H1 (cell line): ENCODE measurements around the gene NUDT12.

Source experiments
- CTCF ChIP-seq, 3 experiments: IDR thresholded peaks; 1 replicate in 2 of 3; 2 replicates in 1 of 3; pipeline versions ENCODE4 v1.5.1 to v1.6.1; 2011; ENCODE audit warnings: low read length in 3 of 3, mild to moderate bottlenecking in 3 of 3, inconsistent platforms in 2 of 3, low read depth in 1 of 3, moderate library complexity in 1 of 3; ENCODE audit not compliant: insufficient read depth in 1 of 3; ENCODE audit errors: control extremely low read depth in 1 of 3
- EGR1 ChIP-seq: IDR thresholded peaks from 2 replicates; pipeline ENCODE4 v1.6.1; 2011; ENCODE audit warnings: low read depth, low read length, borderline replicate concordance
- EP300 ChIP-seq, 2 experiments: IDR thresholded peaks; 1 replicate in 1 of 2; 2 replicates in 1 of 2; pipeline ENCODE4 v1.6.1; 2011 to 2012; ENCODE audit warnings: low read depth in 2 of 2, low read length in 2 of 2, mild to moderate bottlenecking in 2 of 2, borderline replicate concordance in 1 of 2, inconsistent platforms in 1 of 2, moderate library complexity in 1 of 2
- EZH2 ChIP-seq: fragments of 200-600 bp; sonication (generic); IDR thresholded peaks from 2 replicates; pipeline ENCODE4 v1.7.1; 2012; ENCODE audit warnings: low read depth, mild to moderate bottlenecking, moderate library complexity, low read length, inconsistent platforms; ENCODE audit not compliant: severe bottlenecking
- HDAC6 ChIP-seq: IDR thresholded peaks from one replicate; pipeline ENCODE4 v1.7.1; 2012; ENCODE audit warnings: low read depth, mild to moderate bottlenecking, inconsistent platforms, low read length, moderate library complexity
- POLR2A ChIP-seq, 2 experiments: IDR thresholded peaks; 1 replicate in 1 of 2; 2 replicates in 1 of 2; pipeline ENCODE4 v1.6.1; 2011; ENCODE audit warnings: low read depth in 2 of 2, low read length in 2 of 2, mild to moderate bottlenecking in 2 of 2; ENCODE audit errors: control extremely low read depth in 1 of 2
- POLR2AphosphoS5 ChIP-seq: IDR thresholded peaks from 2 replicates; pipeline ENCODE4 v1.6.1; 2011; ENCODE audit warnings: low read depth, low read length
- RAD21 ChIP-seq, 2 experiments: IDR thresholded peaks in 1 of 2; conservative IDR thresholded peaks in 1 of 2; 2 replicates each; pipeline ENCODE4 v1.6.1; 2011; ENCODE audit warnings: low read depth in 2 of 2, low read length in 2 of 2, improper control_type of control experiment in 1 of 2, inconsistent platforms in 1 of 2, mild to moderate bottlenecking in 1 of 2, moderate library complexity in 1 of 2
- SIN3A ChIP-seq, 2 experiments: IDR thresholded peaks in 1 of 2; conservative IDR thresholded peaks in 1 of 2; 2 replicates each; pipeline ENCODE4 v1.6.1; 2011 to 2012; ENCODE audit warnings: low read length in 2 of 2, improper control_type of control experiment in 1 of 2, low read depth in 1 of 2, mild to moderate bottlenecking in 1 of 2
- SIX5 ChIP-seq: IDR thresholded peaks from 2 replicates; pipeline ENCODE4 v1.6.1; 2011; ENCODE audit warnings: mild to moderate bottlenecking, low read depth, low read length
- SP2 ChIP-seq: IDR thresholded peaks from 2 replicates; pipeline ENCODE4 v1.6.1; 2012; ENCODE audit warnings: mild to moderate bottlenecking, low read length, inconsistent platforms
- USF2 ChIP-seq: IDR thresholded peaks from 2 replicates; pipeline ENCODE4 v1.6.1; 2011; ENCODE audit warnings: low read length, improper control_type of control experiment
- YY1 ChIP-seq: IDR thresholded peaks from 2 replicates; pipeline ENCODE4 v1.6.1; 2011; ENCODE audit warnings: low read depth, mild to moderate bottlenecking, low read length
- ZNF274 ChIP-seq: IDR thresholded peaks from 2 replicates; pipeline ENCODE4 v1.7.0; 2012; ENCODE audit warnings: low read length, borderline replicate concordance; ENCODE audit errors: extremely low read depth

GRCh38 chr5:103565719-103566118, 3.1 kb upstream of the NUDT12 start:
- TF ChIP-seq CTCF (IDR thresholded peaks at IDR 0.05; ENCODE audit: control extremely low read depth in 1 of 3, insufficient read depth in 1 of 3, low read depth in 1 of 3, low read length in 3 of 3) (no peak), EP300 (IDR thresholded peaks at IDR 0.05; ENCODE audit: borderline replicate concordance in 1 of 2, low read depth in 2 of 2, low read length in 2 of 2) (no peak), USF2 (no peak), SP2 (no peak), EZH2 (no peak), RAD21 (IDR thresholded peaks at IDR 0.05 in 1 of 2, conservative IDR thresholded peaks at IDR 0.05 in 1 of 2; ENCODE audit: low read depth in 2 of 2, low read length in 2 of 2) (no peak), ZNF274 (no peak), POLR2A (IDR thresholded peaks at IDR 0.05; ENCODE audit: control extremely low read depth in 1 of 2, low read depth in 2 of 2, low read length in 2 of 2) (no peak), YY1 (no peak), POLR2AphosphoS5 (no peak), HDAC6 (no peak), SIN3A (conservative IDR thresholded peaks at IDR 0.05 in 1 of 2, IDR thresholded peaks at IDR 0.05 in 1 of 2; ENCODE audit: low read depth in 1 of 2, low read length in 2 of 2) (no peak), SIX5 (no peak), EGR1 (no peak)
